Measurements from ENCODE around the gene PNMA6E.

GRCh38 chrX:153411988-153412574, 10.9 kb upstream of the PNMA6E start:
- TF ChIP-seq CTCF (IDR thresholded peaks at IDR 0.05): no peak
- no peak for TF ChIP-seq POLR2A (IDR thresholded peaks at IDR 0.05)

Measured in adrenal gland (tissue), 5 donors.